Central memory CD4-positive, alpha-beta T cell (primary cell): ENCODE results near the gene TMEM175.

ENCODE experiments used
- DNase-seq: peaks from one replicate; pipeline ENCODE4 v3.0.0; 2022

TMEM175 gene

DNA sequence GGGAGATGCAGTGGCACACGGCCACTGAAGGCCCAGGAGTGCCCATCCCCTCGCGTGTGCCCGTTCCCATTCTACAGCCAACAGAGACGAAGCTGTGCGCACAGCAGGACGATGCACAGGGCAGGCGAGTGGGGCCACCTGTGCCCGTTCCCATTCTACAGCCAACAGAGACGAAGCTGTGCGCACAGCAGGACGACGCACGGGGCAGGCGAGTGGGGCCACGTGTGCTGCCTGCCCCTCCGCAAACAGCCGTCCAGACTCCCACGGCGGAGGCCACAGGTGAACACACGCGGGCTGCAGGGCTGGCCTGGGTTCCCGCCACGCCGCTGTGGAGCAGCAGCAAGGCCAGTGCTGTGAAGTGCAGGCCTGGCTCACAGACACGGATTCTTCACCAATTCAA is 32.2 kb upstream of the TMEM175 start:
- DNase-seq, result no peak

- DNase-seq, result no peak
Observed at GRCh38 chr4:900721-901120, 31.5 kb upstream of the TMEM175 start.

- no peak for DNase-seq
Observed at GRCh38 chr4:901192-901910, 30.9 kb upstream of the TMEM175 start.

DNA sequence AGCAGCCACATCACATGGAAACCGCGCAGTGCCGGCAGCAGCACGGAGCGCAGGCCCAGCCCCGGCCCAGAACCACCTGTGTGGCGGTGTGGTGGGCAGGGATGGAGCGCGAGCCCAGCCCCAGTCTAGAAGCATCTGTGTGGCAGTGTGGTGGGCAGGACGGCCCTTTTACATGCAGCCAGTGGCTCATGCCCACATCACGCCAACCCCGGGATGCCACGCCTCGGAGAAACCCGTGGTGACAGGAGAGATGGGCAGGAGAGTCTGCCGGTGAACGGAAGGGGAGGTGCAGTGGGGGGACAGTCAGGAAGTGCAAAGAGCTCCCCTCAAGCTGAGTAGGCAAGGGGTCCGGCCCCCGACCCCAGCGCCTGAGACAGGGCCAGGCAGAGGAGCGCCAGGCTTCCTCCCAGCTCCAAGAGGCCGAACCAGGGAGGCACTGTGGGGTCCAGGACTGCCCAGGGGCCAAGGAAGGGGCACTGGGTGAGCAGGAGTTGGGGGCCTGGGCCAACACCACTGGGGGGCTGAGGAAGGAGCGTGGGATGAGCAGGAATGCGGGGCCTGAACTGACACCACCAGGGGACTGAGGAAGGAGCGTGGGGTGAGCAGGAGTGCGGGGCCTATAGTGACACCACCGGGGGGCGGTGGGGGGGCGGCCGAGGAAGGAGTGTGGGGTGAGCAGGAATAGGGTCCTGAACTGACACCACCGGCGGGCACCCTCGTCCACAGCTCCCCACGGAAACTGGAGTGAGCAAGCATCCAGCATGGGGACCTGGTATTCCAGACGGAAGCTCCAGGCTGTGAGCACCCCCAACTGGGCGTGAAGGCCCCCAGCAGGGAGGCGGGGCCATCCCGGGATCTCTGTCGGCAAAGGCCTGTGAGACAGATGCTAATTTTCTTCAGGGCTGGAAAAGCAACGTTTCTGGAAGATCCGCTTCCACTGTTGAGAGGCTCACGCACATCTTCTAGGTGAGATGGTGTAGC is 28.9 kb upstream of the TMEM175 start:
- no peak for DNase-seq

DNA sequence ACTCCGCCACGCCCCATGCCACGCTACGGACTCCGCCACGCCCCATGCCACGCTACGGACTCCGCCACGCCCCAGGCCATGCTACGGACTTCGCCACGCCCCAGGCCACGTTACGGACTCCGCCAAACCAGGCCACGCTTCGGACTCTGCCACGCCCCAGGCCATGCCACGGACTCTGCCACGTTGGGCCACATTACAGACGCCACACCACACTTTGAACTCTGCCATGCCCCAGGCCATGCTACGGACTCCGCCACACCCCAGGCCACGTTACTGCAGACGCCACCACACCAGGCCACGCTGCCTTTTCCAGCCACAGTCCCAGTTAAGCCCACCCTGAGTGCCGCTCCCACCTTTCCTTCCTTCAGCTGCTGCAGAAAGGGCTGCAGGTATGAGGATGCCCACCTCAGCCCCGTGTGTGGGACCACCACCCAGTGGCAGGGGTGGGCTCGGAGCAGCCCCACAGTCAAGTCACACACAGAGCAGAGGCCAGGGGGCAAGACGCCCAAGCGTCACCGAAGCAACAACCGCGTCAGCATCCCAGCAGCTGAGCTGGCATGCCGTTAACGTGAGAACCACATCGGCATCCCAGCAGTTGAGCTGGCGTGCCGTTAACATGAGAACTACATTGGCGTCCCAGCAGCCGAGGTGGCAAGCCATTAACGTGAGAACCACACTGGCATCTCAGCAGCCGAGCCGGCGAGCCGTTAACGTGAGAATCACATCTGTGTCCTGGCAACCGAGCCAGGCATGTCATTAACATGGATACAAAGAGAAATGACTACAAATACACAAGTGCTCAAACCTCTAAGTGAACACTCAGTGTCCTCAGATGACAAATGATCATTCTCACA is 26.5 kb upstream of the TMEM175 start:
- no peak for DNase-seq

DNA sequence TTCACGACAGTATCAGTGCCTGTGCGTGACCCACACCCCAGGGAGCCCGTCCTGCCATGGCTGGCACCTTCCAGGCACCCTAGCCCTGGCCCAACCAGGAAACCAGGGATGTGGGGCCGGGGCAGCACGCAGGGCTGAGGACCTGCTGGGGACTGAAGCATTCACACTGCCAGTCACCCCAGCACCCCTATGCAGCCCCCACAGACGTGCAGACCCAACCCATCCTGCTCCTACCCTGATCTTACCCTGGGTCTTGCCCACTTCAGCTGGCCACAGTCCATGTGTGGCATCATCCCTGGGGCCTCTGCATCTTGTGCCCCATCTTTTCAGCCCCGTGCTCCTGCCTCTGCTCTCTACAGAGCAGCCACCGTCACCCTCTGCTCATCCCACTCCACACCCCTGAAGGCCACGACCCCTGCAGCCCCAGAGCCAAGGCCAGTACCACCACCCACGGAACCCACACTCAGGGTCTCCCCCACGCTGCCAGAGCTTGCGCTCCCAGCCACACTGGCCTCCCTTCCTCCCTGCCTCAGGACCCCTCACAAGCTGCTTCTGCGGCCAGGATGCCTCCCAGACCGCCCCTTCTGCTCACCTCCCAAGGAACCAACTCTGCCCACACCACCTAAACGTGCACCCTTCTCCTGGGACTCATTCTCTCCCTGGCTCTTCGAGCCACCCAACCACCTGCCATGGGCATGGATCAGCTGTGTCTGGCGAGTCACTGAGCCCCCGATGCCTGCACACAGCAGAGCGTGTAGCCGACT is 25.7 kb upstream of the TMEM175 start:
- DNase-seq, result no peak

GRCh38 chr4:907103-907400 is 25.2 kb upstream of the TMEM175 start:
- DNase-seq, result no peak

DNA sequence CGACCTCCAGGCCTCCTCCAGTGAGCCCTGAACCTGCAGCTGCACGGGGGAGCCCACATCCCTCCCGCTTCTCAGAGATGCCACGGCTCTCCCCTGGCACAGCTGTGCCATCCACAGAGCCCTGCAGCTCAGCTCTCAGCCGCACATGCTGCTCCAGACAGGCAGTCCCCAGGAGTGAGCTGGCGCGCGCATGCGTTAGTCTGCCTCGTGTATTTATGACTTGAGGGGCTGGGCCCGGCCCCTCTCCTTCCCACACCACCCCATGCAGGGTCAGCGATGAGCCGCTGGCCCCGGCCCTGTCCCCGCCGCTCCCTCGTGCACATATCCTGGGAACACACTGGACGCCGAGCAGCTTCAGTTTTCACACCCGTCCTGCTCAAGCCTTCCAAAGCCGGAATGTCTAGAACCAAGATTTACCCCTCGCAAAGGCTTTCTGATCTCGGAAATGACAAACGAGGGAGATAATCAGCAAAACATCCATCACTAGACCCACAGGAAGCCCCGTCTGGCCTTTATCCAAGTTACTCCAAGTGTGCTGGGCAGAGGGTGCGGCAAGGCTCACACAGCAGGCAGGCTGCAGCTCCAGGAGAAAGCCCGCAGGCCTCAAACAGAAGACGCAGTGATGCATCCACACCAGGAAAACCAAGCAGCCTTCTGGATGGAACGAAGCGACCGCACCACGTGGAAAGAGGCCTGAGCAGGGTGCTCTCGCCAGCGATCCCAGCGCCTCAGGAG is 24.4 kb upstream of the TMEM175 start:
- DNase-seq, result no peak

DNA sequence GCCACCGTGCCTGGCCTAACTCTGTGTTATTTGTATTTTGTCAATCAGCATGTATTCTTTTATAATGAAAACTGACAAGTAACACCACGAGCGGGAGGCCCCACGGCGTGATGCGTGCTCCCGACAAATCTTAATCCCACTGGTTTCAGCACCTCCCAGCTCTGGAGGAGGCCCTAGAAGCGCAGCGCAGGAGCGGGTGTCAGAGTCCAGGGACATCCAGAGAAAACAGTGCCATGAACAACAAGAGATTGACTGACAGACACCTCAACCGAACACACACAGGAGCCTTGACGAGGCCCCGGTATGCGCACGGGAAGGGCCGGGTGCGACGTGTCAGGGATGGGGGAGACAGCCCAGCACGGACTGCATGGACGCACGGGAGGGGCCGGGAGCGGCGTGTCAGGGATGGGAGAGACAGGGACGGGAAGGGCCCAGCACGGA is 23.1 kb upstream of the TMEM175 start:
- DNase-seq, result no peak

- DNase-seq, result no peak
Observed at GRCh38 chr4:909821-910220, 22.4 kb upstream of the TMEM175 start.

DNA sequence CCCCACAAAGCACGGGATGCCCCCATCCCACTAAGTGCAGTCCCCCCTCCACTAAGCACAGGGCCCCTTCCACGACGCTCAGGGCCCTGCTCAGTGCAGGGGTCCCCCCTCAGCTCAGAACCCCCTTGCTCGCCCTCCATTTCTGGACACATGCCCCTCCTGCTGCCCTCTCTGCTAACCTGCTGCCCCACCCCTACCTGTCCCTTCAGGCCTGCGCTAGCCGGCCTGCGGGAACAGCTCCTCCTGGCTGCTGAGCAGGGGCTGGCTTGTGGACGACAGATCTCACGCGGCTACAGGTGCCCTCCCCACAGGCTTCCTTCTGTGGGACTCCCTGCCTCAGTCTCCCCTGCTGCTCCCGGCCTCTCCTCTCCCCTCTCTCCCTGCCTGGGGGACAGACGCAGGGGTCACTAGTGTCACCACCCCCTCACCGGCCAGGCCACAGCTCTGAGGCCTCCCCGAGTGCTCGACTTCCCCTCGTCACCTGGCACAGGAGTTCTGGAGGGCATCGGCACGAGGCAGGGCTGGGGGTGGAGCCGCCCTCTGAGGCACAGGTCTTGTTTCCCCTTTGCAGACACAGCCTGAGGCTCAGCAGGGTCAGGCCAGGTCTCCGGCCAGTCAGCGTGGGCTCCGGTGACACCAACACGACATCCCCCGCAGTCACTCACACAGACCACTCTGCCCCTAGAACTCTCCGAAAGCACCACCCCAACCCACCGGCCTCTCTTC is 21.7 kb upstream of the TMEM175 start:
- DNase-seq, result no peak

- no peak for DNase-seq
Observed at GRCh38 chr4:911221-911751, 21.0 kb upstream of the TMEM175 start.

DNA sequence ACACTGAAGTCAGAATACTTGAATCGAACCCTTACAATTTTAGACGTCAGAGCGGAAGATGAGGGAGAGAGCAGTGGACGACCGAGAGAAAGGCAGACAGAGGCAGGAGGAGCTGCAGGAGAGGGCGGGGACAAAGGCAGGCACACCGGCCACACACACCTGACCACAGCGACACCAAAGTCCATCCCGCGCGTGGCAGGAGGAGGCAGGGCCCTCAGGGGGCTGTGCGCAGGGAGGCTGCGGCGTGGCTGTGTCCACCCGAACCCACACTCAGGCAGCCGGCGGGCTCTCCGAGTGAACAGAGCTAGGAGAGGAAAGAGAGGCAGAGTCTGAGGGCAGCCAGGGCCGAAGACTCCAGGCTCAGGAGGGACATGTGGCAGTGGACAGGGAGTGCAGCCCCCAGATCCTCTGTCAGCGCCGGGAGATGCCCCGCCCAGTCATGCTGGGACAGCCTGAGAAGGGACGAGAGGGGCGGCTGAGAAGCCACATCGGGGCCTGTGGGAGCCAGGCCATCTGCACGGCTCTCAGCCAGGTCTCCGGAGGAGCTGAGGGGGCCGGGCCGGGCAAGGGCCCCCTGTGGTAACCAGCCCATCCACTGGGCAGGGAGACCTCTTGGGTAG is 20.3 kb upstream of the TMEM175 start:
- no peak for DNase-seq

DNA sequence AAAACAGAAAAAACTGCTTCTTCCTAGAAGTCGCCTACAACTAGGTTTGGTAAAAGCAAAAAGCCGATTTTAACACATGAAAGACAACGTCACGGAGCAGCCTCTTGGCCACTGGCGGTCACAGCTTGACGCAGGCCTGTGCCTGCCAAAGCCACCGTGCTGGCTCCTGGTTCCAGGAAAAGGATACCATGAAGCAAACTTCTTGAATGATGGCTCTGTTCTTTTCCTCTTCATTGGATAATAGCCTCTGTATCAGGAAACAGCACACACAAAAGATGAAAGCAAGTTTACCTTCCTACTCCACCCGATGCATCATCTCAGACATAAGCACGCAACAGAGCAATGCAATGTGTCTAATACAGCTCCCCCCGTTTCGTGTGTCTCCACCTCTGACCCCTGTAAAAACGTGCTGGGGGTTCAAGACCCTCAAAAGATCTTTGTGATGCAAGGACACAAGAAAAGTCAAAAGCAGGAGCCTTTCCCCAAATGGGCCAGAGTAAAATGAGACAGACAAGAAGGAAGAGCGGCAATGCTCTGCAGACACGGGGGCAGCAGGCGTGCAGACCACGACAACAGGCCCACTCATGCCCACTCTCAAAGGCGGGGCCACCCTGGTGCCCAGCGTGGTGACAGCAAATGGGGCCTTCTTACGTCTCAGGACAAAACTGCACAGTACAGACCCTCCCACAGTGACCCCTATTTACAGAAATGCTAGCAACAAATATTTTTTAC is 19.5 kb upstream of the TMEM175 start:
- no peak for DNase-seq

- DNase-seq, result no peak
Observed at GRCh38 chr4:913280-913618, 19.0 kb upstream of the TMEM175 start.

DNA sequence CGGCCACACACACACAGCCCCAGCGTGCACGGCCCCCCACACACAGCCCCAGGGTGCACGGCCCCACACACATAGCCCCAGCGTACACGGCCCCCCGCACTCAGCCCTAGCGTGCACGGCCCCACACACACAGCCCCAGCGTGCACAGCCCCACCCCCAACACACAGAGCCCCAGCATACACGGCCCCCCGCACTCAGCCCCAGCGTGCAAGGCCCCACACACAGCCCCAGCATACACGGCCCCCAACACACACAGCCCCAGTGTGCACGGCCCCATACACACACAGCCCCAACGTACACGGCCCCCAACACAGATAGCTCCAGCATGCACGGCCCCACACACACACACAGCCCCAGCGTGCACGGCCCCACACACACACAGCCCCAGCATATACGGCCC is 17.7 kb upstream of the TMEM175 start:
- no peak for DNase-seq

DNA sequence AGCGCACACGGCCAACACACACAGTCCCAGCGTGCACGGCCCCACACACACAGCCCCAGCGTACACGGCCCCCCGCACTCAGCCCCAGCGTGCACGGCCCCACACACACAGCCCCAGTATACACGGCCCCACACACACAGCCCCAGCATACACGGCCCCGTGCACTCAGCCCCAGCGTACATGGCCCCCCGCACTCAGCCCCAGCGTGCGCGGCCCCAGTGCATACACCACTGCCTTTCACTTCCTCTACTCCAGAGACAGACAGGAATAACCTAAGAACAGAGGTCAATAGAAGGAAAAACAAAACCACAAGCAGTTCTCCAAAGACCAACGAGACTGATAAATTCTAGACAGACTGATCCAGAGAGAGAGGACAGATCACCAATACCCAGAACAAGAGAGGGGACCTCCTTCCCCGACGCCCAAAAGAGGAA is 17.2 kb upstream of the TMEM175 start:
- DNase-seq, result no peak

GRCh38 chr4:915595-915994 is 16.7 kb upstream of the TMEM175 start:
- no peak for DNase-seq

DNA sequence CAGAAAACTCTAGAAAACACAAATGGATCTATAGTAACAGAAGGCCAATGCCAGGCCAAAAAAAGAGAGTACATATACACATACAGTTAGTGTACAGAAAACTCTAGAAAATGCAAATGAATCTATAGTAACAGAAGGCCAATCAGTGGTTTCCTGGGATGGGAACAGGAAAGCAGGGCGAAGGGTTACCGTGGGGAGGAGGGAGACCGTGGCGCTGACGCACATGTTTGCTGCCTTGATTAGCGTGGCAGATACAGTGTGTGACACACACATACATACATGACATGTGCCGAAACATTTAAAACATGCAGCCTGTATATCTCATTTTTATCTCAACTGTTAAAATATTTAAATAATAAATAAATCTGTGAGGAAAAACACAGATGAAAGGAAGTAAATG is 14.8 kb upstream of the TMEM175 start:
- no peak for DNase-seq

GRCh38 chr4:917992-918391 is 14.3 kb upstream of the TMEM175 start:
- DNase-seq, result no peak
